GM12873 (cell line): ENCODE measurements around the gene SND1.

Experiments
- CTCF ChIP-seq: IDR thresholded peaks from 2 replicates; pipeline ENCODE4 v1.5.1; 2012; ENCODE audit warnings: low read depth, mild to moderate bottlenecking, moderate library complexity, low read length, control low read depth; ENCODE audit not compliant: insufficient read depth; ENCODE audit errors: missing control alignments

SND1 gene

DNA sequence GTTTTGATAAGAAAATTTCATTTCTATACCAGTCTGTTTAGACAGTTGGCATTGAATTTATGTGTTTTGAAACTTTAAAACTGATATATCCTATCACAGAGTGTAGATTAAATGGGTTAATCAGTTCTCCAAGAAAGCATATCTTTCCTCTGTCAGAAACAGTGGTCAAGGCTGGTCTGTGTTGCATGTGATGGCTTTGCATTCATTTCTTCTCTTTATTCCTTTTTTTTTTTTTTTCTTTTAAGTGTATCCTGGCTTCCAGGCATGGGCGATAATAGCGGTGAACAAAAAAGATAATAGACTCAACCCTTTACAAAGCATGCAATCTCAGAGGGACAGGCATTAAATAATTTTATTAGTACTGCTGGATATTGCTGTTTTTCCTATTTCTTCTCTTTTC, 242.6 kb downstream of the SND1 start:
- no peak for TF ChIP-seq CTCF

- TF ChIP-seq CTCF = no peak
Observed at GRCh38 chr7:127895360-127895759, 243.4 kb downstream of the SND1 start.

- no peak for TF ChIP-seq CTCF
Observed at GRCh38 chr7:127895814-127896280, 243.9 kb downstream of the SND1 start.

DNA sequence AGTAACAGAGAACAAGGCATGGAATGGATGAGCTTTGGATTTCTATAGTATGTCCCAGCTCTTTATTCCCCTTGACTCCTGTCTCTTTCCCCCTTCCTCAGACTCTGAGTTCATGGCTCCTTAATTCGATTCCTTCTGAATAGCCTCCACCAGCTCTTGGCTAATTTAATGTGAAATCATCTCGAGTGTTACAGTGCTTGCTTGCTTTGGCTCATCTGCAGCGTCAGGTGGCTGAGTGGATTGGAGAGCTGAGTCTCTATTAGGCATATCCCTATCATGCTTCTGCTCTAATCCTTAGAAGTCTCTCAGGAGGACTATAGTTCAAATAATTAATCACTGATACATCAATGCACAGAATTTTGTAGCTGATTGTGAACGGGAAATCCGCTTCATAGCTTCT, 244.7 kb downstream of the SND1 start:
- no peak for TF ChIP-seq CTCF

GRCh38 chr7:127897704-127898454, 245.9 kb downstream of the SND1 start:
- TF ChIP-seq CTCF = no peak

GRCh38 chr7:127899411-127899810, 247.4 kb downstream of the SND1 start:
- no peak for TF ChIP-seq CTCF

DNA sequence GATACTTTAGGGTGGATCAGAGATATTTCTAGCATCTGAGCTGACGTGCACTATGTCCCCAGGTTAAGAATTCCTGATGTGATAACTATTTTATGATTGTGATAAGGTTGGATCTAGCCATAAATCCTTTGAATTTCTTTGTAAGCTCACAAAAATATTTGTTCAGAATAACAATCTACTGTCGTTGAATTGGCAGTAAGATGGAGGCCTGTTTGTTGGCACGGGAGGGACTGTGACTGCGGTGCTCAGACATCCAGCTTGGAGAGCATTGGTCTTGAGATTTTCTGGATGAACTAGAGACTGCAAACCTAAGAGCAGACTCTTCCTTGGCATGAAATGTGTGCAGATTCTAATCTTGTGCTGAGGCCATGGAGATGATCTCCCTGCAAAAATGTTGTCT, 248.1 kb downstream of the SND1 start:
- no peak for TF ChIP-seq CTCF
